Measurements from ENCODE around the gene PTGDS.

DNA sequence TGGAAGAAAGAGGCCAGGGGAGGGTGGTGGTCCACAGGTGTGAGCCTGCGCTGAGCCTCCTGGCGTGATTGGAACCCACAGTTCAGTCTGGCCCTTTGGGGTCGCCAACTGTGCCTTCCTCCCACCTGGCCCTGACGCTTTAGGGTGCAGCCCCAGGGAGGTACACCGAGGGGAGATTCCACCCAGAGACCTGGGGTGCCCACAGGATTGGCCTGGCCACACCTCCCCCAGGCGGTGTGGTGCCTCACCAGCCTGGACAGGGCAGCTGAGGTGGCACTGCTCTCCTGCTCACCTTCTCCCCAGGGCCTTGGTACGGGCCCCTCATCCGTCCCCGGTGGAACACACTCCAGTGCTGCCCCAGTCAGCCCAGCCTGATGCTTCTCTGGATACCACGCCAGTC is 20.1 kb downstream of the PTGDS start:
- TF ChIP-seq POLR2A (IDR thresholded peaks at IDR 0.05; ENCODE audit: low read length) (no peak), GATA1 (IDR thresholded peaks at IDR 0.05; ENCODE audit: low read depth, low read length) (no peak)

Measured in erythroblast (primary cell).